T-helper 17 cell (primary cell): ENCODE results near the gene BCAR3. TPM values are rescaled to one million over a fixed set of nuclear protein-coding genes. Genes with fewer than 3 reads are reported as not detected.

ENCODE experiments used
- ATAC-seq: fragments of 150-1000 bp; cut with Tn5 transposase; 2 replicates; pipeline ENCODE4 v1.10.0; 2021; ENCODE audit warnings: mild to moderate bottlenecking, moderate library complexity
- DNase-seq, 3 donors: peaks; one replicate each; pipeline versions ENCODE4 v3.0.0 to v3.0.0-alpha.2; 2020 to 2021
- H3K9me3 ChIP-seq: one replicate; pipeline ENCODE4 v1.7.0; 2013; ENCODE audit warnings: low read length, mild to moderate bottlenecking; ENCODE audit not compliant: control insufficient read depth, poor library complexity, severe bottlenecking
- H3K27ac Mint-ChIP-seq: one replicate; pipeline ENCODE4 v1.8.0; 2022; ENCODE audit warnings: mild to moderate bottlenecking, moderate library complexity, mixed read lengths
- H3K27me3 Mint-ChIP-seq: one replicate; pipeline ENCODE4 v1.8.0; 2022; ENCODE audit warnings: mixed read lengths
- H3K36me3 Mint-ChIP-seq: one replicate; pipeline ENCODE4 v1.8.0; 2022; ENCODE audit warnings: low read depth, mixed read lengths
- H3K4me1 Mint-ChIP-seq: one replicate; pipeline ENCODE4 v1.8.0; 2022; ENCODE audit warnings: mild to moderate bottlenecking, mixed read lengths
- H3K4me3 Mint-ChIP-seq: one replicate; pipeline ENCODE4 v1.8.0; 2022; ENCODE audit warnings: mild to moderate bottlenecking, moderate library complexity, mixed read lengths
- total RNA-seq, 4 donors: library from RNA in 2 of 4; stranded (reverse) in 2 of 4; gene quantifications; one replicate each; pipeline ENCODE4 v1.2.3 and lab custom pipeline; 2022 to 2026

Gene BCAR3
- total RNA-seq, 2 donors from 2014 or later, result 0.87 to 1.0 TPM

GRCh38 chr1:93715529-93716126 lies 34.0 kb upstream of the BCAR3 start:
- H3K9me3 ChIP-seq, result no peaks in the 10 kb centered on the region
- H3K4me3 Mint-ChIP-seq, result peak overlapping the region; percentile 66
- peaks cover 4% of the 10 kb centered on the region for H3K36me3 Mint-ChIP-seq
- ATAC-seq (peak; percentile 32), DNase-seq (no peak)
- H3K4me1 Mint-ChIP-seq, result peaks cover 22% of the 10 kb centered on the region
- peak overlapping the region; percentile 53 for H3K27ac Mint-ChIP-seq
- H3K27me3 Mint-ChIP-seq, result no peaks in the 10 kb centered on the region

DNA sequence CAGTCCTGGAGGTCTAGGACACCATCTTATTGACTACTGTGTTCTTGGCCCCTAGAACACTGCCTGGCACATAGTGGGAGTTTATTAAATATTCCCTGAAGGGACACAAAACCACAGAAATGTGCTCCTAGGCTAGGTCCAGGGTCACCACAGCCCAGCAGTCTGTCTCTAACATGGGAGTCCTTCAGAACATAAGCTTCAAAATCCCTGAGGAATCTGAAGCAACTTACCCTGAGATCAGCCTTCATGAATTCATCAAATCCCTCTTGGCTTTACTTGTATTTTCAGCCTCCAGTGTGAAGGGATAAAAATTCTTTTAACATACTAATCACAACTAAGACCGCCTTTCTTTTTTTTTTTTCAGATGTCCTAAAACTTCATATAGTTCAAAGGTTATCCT lies 32.7 kb upstream of the BCAR3 start:
- peaks cover 23% of the 10 kb centered on the region for H3K4me1 Mint-ChIP-seq
- ATAC-seq, result no peak

GRCh38 chr1:93713341-93713740 lies 31.7 kb upstream of the BCAR3 start:
- H3K9me3 ChIP-seq, result no peaks in the 10 kb centered on the region
- Mint-ChIP-seq H3K4me1 (peaks cover 34% of the 10 kb centered on the region), H3K4me3 (no peak overlapping the region), H3K27me3 (no peaks in the 10 kb centered on the region), H3K36me3 (peaks cover 4% of the 10 kb centered on the region), H3K27ac (peak overlapping the region; percentile 41)
- ATAC-seq (no peak), DNase-seq (no peak)

More for the DNA sequence above, 32.7 kb upstream of the BCAR3 start:
- no peak for DNase-seq
- H3K9me3 ChIP-seq, result no peaks in the 10 kb centered on the region
- Mint-ChIP-seq H3K36me3 (peaks cover 4% of the 10 kb centered on the region), H3K27me3 (no peaks in the 10 kb centered on the region), H3K27ac (no peak overlapping the region), H3K4me3 (no peak overlapping the region)

GRCh38 chr1:93712741-93713140 lies 31.1 kb upstream of the BCAR3 start:
- H3K27ac Mint-ChIP-seq, result peak overlapping the region; percentile 41
- peaks cover 2% of the 10 kb centered on the region for H3K36me3 Mint-ChIP-seq
- DNase-seq (no peak), ATAC-seq (no peak)
- H3K9me3 ChIP-seq, result no peaks in the 10 kb centered on the region
- no peaks in the 10 kb centered on the region for H3K27me3 Mint-ChIP-seq
- H3K4me1 Mint-ChIP-seq, result peaks cover 40% of the 10 kb centered on the region
- H3K4me3 Mint-ChIP-seq, result peak overlapping the region; percentile 28

- H3K9me3 ChIP-seq, result no peaks in the 10 kb centered on the region
- H3K27me3 Mint-ChIP-seq, result no peaks in the 10 kb centered on the region
- DNase-seq, result no peak
- peak overlapping the region; percentile 8 for H3K27ac Mint-ChIP-seq
- no peak for ATAC-seq
- peaks cover 41% of the 10 kb centered on the region for H3K4me1 Mint-ChIP-seq
- H3K36me3 Mint-ChIP-seq, result peaks cover 2% of the 10 kb centered on the region
- no peak overlapping the region for H3K4me3 Mint-ChIP-seq
These were observed 29.1 kb upstream of the BCAR3 start for GRCh38 chr1:93710499-93711453.

GRCh38 chr1:93708734-93709481 lies 27.3 kb upstream of the BCAR3 start:
- Mint-ChIP-seq H3K36me3 (no peaks in the 10 kb centered on the region), H3K4me3 (peak overlapping the region; percentile 28), H3K4me1 (peaks cover 33% of the 10 kb centered on the region), H3K27me3 (no peaks in the 10 kb centered on the region), H3K27ac (no peak overlapping the region)
- H3K9me3 ChIP-seq, result no peaks in the 10 kb centered on the region
- no peak for DNase-seq
- peak; percentile 35 for ATAC-seq

- peak; percentile 62 for ATAC-seq
- Mint-ChIP-seq H3K4me1 (peaks cover 31% of the 10 kb centered on the region), H3K4me3 (no peak overlapping the region), H3K27ac (no peak overlapping the region), H3K36me3 (no peaks in the 10 kb centered on the region), H3K27me3 (no peaks in the 10 kb centered on the region)
- no peaks in the 10 kb centered on the region for H3K9me3 ChIP-seq
- DNase-seq, result no peak
These were observed 26.3 kb upstream of the BCAR3 start for GRCh38 chr1:93707956-93708355.

DNA sequence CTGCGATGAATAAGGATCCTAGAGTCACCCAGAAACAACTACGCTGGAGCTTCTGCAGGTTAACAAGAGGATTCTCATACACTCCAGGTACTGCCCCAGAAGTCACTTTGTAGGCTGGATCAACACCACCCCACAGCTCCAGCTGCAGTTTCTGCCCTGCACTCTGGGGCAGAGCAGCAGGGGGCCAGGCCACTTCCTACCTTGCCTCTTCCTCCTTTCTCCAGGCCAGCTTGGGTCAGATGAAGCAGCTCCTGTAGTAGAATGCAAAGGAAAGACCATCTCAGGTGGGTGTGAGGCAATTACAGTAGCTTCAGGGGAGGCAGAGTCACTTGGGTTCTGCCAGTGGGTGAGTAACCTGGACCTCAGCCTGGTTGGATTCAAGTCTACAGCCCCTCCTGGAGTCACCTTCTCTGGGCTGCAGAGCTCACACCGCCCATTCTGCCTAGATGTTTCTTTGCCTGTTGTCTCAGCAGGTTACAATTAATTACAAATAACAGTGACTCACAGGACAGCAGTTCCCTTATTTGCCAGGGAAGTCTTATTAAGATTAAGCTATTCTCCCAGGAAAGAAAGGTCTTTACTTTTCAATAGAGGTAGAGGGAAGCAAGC lies 24.4 kb upstream of the BCAR3 start:
- no peak overlapping the region for H3K27ac Mint-ChIP-seq
- no peaks in the 10 kb centered on the region for H3K36me3 Mint-ChIP-seq
- no peaks in the 10 kb centered on the region for H3K9me3 ChIP-seq
- ATAC-seq (no peak), DNase-seq (no peak)
- H3K4me1 Mint-ChIP-seq, result peaks cover 19% of the 10 kb centered on the region
- no peak overlapping the region for H3K4me3 Mint-ChIP-seq
- H3K27me3 Mint-ChIP-seq, result no peaks in the 10 kb centered on the region

DNA sequence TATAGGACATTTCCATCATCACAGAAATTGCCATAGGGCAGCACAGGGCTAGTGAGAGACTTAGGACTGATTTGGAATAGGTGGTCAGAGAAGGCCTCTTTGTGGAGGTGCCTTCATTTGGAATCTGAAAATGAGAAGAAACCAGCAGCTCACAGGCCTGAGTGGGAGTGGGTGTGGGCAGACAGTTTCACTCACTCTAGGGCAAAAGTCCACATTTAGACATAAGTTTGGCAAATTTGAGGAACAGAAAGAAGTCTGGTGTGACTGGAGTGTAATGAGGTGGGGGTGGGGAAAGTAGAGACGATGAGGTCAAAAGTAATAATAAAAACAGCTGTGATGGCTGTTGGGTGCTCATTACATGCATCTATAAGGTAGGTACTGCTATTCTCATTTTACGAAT lies 22.4 kb upstream of the BCAR3 start:
- no peaks in the 10 kb centered on the region for H3K36me3 Mint-ChIP-seq
- no peak for DNase-seq

GRCh38 chr1:93703643-93704042 lies 22.0 kb upstream of the BCAR3 start:
- H3K4me3 Mint-ChIP-seq, result no peak overlapping the region
- no peak for ATAC-seq
- H3K36me3 Mint-ChIP-seq, result no peaks in the 10 kb centered on the region
- peaks cover 11% of the 10 kb centered on the region for H3K4me1 Mint-ChIP-seq
- no peaks in the 10 kb centered on the region for H3K9me3 ChIP-seq
- no peak overlapping the region for H3K27ac Mint-ChIP-seq
- no peak for DNase-seq
- H3K27me3 Mint-ChIP-seq, result no peaks in the 10 kb centered on the region

More for the DNA sequence above, 22.4 kb upstream of the BCAR3 start:
- Mint-ChIP-seq H3K4me1 (peaks cover 15% of the 10 kb centered on the region), H3K27ac (no peak overlapping the region), H3K4me3 (no peak overlapping the region), H3K27me3 (no peaks in the 10 kb centered on the region)
- ATAC-seq, result no peak
- no peaks in the 10 kb centered on the region for H3K9me3 ChIP-seq

GRCh38 chr1:93702828-93703183 lies 21.2 kb upstream of the BCAR3 start:
- Mint-ChIP-seq H3K27me3 (no peaks in the 10 kb centered on the region), H3K4me3 (no peak overlapping the region), H3K4me1 (peaks cover 2% of the 10 kb centered on the region), H3K36me3 (no peaks in the 10 kb centered on the region), H3K27ac (no peak overlapping the region)
- ATAC-seq (no peak), DNase-seq (no peak)
- no peaks in the 10 kb centered on the region for H3K9me3 ChIP-seq

GRCh38 chr1:93702111-93702827 lies 20.6 kb upstream of the BCAR3 start:
- no peaks in the 10 kb centered on the region for H3K36me3 Mint-ChIP-seq
- DNase-seq, result no peak
- no peak for ATAC-seq
- H3K4me1 Mint-ChIP-seq, result no peaks in the 10 kb centered on the region
- H3K4me3 Mint-ChIP-seq, result no peak overlapping the region
- no peak overlapping the region for H3K27ac Mint-ChIP-seq
- H3K9me3 ChIP-seq, result no peaks in the 10 kb centered on the region
- no peaks in the 10 kb centered on the region for H3K27me3 Mint-ChIP-seq
